ENCODE measurements around the gene AHRR. TPM values are rescaled to one million over a fixed set of nuclear protein-coding genes. Genes with fewer than 3 reads are reported as not detected.

The AHRR gene
- polyA plus RNA-seq, 3 donors, result 0.15 TPM; not detected in 1

DNA sequence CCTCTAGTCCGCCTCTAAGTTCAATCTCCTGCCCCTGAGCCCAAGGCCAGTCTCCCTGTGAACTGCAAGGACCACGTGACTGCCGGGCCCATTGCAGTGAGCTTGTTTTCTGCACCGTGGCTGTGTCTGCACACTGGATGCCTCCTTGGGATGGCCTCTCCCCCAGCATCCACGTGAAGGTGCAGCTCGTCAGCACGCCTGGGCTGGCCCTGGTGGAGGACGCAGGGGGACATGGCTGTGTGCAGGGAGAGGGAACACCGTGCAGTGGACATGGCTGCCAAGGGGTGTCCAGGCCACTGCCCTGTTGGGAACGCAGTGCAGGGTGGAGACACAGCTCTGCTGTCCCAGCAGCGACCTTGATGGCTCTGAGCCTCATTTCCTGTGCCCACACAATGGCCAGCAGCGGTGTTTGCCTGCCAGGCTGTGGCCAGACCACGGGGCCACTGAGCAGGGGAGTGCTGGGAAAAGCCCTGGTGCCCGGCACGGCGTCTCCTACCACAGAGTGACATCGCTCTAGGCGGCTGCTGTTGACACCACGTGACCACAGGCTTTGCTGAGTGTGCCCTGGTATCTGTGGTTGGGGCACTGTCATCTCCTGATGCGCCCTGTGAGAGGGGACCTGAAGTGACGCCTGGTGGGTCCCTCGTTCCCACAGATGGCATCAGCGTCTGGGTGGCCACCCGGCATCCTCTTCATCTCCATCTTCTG is 94.6 kb downstream of the AHRR start:
- Mint-ChIP-seq H3K4me1 (no peaks in the 10 kb centered on the region), H3K27me3 (ENCODE audit: low read depth in 3 of 3) (peaks cover 2 to 6% (median 4%) of the 10 kb centered on the region in 3 donors), H3K9me3 (peaks cover 0 to 3% (median 0%) of the 10 kb centered on the region in 7 donors), H3K4me3 (peak overlapping the region in 1 of 2 donors; percentile 83), H3K36me3 (no peaks in the 10 kb centered on the region), H3K27ac (peak overlapping the region in 2 of 7 donors; percentile 76 to 77)
- no peak for DNase-seq
- intact Hi-C loops (cut with micrococcal nuclease), result no loop called here
- Histone ChIP-seq H3K27ac (ENCODE audit: low read depth in 1 of 2, low read length in 2 of 2) (no peak overlapping the region), H2AFZ (ENCODE audit: insufficient read depth, low read depth, low read length, poor library complexity, severe bottlenecking) (no peak overlapping the region), H3K36me3 (replicated peaks in 1 of 2; ENCODE audit: control insufficient read depth in 1 of 2, insufficient read depth in 2 of 2, low read length in 2 of 2) (no peaks in the 10 kb centered on the region), H3K79me2 (ENCODE audit: insufficient read depth, low read length) (no peaks in the 10 kb centered on the region), H3K4me2 (replicated peaks; ENCODE audit: extremely low read depth, low read length, poor library complexity, severe bottlenecking) (no peak overlapping the region), H3K9me3 (replicated peaks in 1 of 2; ENCODE audit: control insufficient read depth in 1 of 2, insufficient read depth in 1 of 2, low read length in 2 of 2) (no peaks in the 10 kb centered on the region), H4K20me1 (ENCODE audit: insufficient read depth, low read length) (no peaks in the 10 kb centered on the region), H3K9ac (ENCODE audit: insufficient read depth, low read length, poor library complexity, severe bottlenecking) (no peak overlapping the region), H3K4me3 (replicated peaks in 1 of 3; ENCODE audit: low read depth in 2 of 3, low read length in 3 of 3) (no peak overlapping the region), H3K27me3 (ENCODE audit: control insufficient read depth in 2 of 2, insufficient read depth in 2 of 2, low read length in 2 of 2) (no peaks in the 10 kb centered on the region), H3K4me1 (ENCODE audit: control insufficient read depth in 1 of 2, insufficient read depth in 2 of 2, low read length in 2 of 2) (peaks cover 0 to 8% of the 10 kb centered on the region in 2 donors)
- whole genome bisulfite sequencing (ENCODE audit: insufficient coverage), result 63% methylated on average over 19 of the region's 24 CpGs
- TF ChIP-seq, protein P1, sequence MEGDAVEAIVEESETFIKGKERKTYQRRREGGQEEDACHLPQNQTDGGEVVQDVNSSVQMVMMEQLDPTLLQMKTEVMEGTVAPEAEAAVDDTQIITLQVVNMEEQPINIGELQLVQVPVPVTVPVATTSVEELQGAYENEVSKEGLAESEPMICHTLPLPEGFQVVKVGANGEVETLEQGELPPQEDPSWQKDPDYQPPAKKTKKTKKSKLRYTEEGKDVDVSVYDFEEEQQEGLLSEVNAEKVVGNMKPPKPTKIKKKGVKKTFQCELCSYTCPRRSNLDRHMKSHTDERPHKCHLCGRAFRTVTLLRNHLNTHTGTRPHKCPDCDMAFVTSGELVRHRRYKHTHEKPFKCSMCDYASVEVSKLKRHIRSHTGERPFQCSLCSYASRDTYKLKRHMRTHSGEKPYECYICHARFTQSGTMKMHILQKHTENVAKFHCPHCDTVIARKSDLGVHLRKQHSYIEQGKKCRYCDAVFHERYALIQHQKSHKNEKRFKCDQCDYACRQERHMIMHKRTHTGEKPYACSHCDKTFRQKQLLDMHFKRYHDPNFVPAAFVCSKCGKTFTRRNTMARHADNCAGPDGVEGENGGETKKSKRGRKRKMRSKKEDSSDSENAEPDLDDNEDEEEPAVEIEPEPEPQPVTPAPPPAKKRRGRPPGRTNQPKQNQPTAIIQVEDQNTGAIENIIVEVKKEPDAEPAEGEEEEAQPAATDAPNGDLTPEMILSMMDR (IDR thresholded peaks at IDR 0.05), result no peak

DNA sequence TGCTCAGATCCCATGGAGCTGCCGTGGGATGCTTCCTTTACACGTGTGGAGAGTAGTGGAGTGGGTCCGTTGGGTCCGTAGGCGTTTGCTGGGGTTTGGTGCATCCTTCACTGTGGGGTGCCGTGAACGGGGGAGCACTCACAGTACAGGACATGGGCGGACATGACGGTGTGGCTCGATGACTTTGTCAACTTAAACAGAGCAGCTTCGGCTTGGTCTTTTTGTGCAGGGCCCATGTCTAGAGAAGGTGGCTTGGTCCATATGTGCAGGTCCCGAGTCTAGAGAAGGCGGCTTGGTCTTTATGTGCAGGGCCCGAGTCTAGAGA is 95.1 kb downstream of the AHRR start:
- H3K9me3 ChIP-seq (replicated peaks in 1 of 2; ENCODE audit: control insufficient read depth in 1 of 2, insufficient read depth in 1 of 2, low read length in 2 of 2), result no peaks in the 10 kb centered on the region
- H4K20me1 ChIP-seq (ENCODE audit: insufficient read depth, low read length), result no peaks in the 10 kb centered on the region
- H3K4me2 ChIP-seq (replicated peaks; ENCODE audit: extremely low read depth, low read length, poor library complexity, severe bottlenecking), result no peak overlapping the region
- peaks cover 0 to 8% of the 10 kb centered on the region in 2 donors for H3K4me1 ChIP-seq (ENCODE audit: control insufficient read depth in 1 of 2, insufficient read depth in 2 of 2, low read length in 2 of 2)
- no peak overlapping the region for H3K27ac ChIP-seq (ENCODE audit: low read depth in 1 of 2, low read length in 2 of 2)
- Mint-ChIP-seq H3K27me3 (ENCODE audit: low read depth in 3 of 3) (peaks cover 2 to 6% (median 4%) of the 10 kb centered on the region in 3 donors), H3K27ac (no peak overlapping the region), H3K4me3 (no peak overlapping the region), H3K9me3 (peaks cover 0 to 3% (median 0%) of the 10 kb centered on the region in 7 donors), H3K4me1 (no peaks in the 10 kb centered on the region), H3K36me3 (no peaks in the 10 kb centered on the region)
- TF ChIP-seq, protein P1 (IDR thresholded peaks at IDR 0.05), result no peak
- WGBS (ENCODE audit: insufficient coverage), result over 99% methylated on average over 12 of the region's 14 CpGs
- H2AFZ ChIP-seq (ENCODE audit: insufficient read depth, low read depth, low read length, poor library complexity, severe bottlenecking), result no peak overlapping the region
- no peaks in the 10 kb centered on the region for H3K36me3 ChIP-seq (replicated peaks in 1 of 2; ENCODE audit: control insufficient read depth in 1 of 2, insufficient read depth in 2 of 2, low read length in 2 of 2)
- no peaks in the 10 kb centered on the region for H3K27me3 ChIP-seq (ENCODE audit: control insufficient read depth in 2 of 2, insufficient read depth in 2 of 2, low read length in 2 of 2)
- intact Hi-C loops (cut with micrococcal nuclease), result no loop called here
- H3K4me3 ChIP-seq (replicated peaks in 1 of 3; ENCODE audit: low read depth in 2 of 3, low read length in 3 of 3), result no peak overlapping the region
- no peak for DNase-seq
- H3K79me2 ChIP-seq (ENCODE audit: insufficient read depth, low read length), result no peaks in the 10 kb centered on the region
- H3K9ac ChIP-seq (ENCODE audit: insufficient read depth, low read length, poor library complexity, severe bottlenecking), result no peak overlapping the region
